HG03521 (cell line): ENCODE results near the gene TIGD6.
"Not testable (repeated sequence)": the region's sequence is repeated elsewhere in the genome, so short reads cannot be mapped to it uniquely, and the experiment has no call there.

ENCODE experiments used
- ATAC-seq: cut with Tn5 transposase; IDR thresholded peaks from one replicate; pipeline ENCODE4 v1.9.1; 2021; ENCODE audit warnings: mild to moderate bottlenecking, moderate library complexity; ENCODE audit not compliant: unreplicated experiment

The TIGD6 gene

GRCh38 chr5:150000256-150000989, at the start of gene TIGD6, which contains the start of gene HMGXB3:
Gene TIGD6 (minus strand): TSS chr5:150000654. CDS start chr5:149996348, 4,306 bp downstream.
Gene HMGXB3 (plus strand): TSS chr5:150000739. CDS start chr5:150004853, 4,114 bp downstream.
- peak; percentile 82 for ATAC-seq

GRCh38 chr5:150046031-150046430, 45.6 kb upstream of the TIGD6 start:
- ATAC-seq, result no peak

DNA sequence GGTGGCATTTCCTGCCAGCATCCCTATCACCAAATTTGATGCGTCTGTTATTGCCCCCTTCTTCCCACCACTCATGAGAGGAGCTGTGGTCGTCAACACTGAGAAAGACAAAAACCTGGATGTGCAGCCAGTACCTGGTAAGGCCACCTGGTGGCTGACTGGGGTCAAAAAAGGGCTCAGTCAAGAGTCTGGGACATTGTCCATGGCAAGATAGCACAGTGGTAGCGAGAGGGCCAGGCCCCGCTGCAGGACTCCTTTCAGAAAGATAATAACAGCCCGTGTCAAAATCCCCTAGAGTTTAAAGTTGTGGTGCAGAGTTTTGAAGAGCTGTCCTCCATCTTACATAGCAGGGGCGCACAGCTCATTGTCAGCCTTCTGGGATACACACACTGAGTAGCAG, 45.1 kb upstream of the TIGD6 start:
- no peak for ATAC-seq

GRCh38 chr5:150044712-150045111, 44.3 kb upstream of the TIGD6 start:
- no peak for ATAC-seq

DNA sequence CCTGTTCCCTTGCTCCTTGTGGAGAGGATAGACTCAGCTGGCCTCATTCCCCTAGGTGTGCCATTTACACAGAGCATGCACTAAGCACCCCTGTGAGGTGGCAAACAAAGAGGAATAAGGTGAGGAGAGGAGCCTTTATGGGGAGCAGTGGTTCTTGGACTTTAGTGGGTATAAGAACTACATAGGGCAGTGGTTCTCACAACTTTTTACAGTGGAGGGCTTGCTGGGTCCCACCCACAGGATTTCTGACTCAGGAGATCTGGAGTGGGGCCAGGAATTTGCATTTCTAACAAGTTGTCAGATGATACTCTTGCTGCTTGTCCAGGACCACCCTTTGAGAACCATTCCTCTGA, 43.9 kb upstream of the TIGD6 start:
- ATAC-seq, result no peak

- ATAC-seq, result no peak
Measured at GRCh38 chr5:150043657-150044328, 43.3 kb upstream of the TIGD6 start.

GRCh38 chr5:150042459-150042858, 42.0 kb upstream of the TIGD6 start:
- no peak for ATAC-seq

DNA sequence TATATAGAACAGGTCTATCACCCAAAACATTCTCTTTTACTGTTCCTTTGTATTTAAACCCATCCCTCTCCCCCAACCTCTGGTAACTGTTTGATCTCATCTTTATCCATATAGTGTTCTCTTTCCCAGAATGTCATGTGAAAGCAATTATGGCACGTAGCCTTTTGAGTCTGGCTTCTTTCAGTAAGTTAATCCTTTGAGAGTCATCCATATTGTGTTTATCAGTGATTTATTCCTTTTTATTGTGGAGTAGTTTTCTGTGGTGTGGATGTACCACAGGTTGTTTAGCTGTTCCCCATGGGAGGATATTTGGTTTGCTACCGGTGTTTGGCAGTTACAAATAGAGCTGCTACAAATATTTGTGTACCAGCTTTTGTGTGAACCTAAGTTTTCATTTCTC, 38.1 kb upstream of the TIGD6 start:
- no peak for ATAC-seq

GRCh38 chr5:150036513-150036912, 36.1 kb upstream of the TIGD6 start:
- no peak for ATAC-seq

- ATAC-seq, result peak; percentile 67
Measured at GRCh38 chr5:150035139-150035895, 34.9 kb upstream of the TIGD6 start.

GRCh38 chr5:150034662-150035061, 34.2 kb upstream of the TIGD6 start:
- no peak for ATAC-seq

DNA sequence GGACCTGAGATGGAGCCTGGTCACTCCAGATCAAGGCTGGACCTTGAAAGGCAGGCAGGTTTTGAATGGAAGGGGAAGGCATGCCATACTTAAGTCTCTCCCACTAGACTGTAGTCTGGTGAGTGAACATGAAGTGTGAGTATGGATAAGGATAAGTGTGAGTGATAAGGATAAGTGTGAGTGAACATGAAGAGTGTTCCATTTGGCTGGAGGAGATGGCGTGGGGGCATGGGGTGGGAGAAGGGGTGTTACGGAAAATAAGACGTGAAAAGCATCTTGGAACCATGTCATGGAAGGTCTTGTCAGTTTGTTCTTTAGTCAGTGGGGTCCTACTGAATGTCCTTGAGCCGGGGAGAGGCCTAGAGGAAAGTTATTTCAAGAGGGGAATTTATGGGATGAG, 32.9 kb upstream of the TIGD6 start:
- no peak for ATAC-seq

GRCh38 chr5:150028047-150028446, 27.6 kb upstream of the TIGD6 start:
- ATAC-seq, result not testable (repeated sequence)

GRCh38 chr5:150026682-150027172, 26.3 kb upstream of the TIGD6 start:
- ATAC-seq, result no peak

DNA sequence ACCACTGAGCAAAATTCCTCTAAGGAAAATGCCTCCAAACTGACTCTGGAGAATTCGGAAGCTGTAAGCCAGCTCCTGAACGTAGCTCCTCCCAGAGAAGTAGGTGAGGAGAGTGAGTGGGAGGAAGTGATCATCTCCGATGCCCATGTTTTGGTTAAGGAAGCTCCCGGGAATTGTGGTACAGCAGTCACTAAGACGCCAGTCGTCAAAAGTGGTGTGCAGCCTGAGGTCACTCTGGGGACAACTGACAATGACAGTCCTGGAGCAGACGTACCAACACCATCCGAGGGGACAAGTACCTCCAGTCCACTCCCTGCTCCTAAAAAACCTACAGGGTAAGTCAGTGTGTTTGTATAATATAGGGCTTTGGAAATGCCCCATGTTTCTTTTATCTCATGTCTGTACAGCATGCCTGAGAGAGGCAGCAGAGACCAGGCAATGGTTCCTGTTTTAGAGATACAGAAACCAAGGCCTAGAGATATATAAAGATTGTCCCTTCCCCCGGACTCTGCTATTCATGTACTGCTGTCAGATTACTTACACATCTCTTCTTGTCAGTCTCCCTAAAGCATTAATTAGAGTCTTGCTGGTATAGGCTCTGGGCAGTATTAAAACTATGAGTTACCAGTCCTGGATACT, 24.0 kb upstream of the TIGD6 start:
- no peak for ATAC-seq

GRCh38 chr5:150023136-150023535, 22.7 kb upstream of the TIGD6 start:
- no peak for ATAC-seq

GRCh38 chr5:150022681-150023080, 22.2 kb upstream of the TIGD6 start:
- no peak for ATAC-seq

GRCh38 chr5:150022158-150022531, 21.7 kb upstream of the TIGD6 start:
- ATAC-seq, result no peak

DNA sequence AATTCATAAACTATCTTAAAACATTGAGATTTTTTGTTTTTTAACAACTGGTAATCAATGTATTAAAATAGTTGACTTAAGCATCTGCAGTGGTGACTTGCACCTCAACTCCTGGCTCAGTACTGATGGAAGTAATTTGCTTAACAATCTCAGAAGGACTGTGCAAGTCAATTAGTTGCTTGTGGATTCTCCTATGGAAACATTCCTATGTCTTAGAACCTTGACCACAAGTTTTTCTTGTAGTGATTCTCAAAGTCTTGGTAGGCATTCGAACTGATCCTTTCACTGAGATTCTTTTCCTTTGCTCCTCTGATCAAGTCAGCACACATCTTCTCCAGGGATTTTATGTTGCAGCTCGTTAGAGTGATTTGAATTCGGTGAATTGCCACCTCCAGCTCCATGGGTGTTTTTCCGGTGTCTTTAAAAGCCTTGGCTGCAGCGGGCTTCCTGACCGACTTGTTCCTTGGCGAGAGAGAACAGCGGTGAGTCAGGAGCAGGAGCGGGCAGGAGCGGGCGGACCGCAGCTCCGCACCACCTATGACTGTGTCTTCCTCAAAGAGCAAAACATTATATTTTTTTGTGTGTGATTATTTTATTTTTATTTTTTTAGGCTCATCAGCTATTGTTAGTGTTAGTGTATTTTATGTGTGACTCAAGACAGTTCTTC, 21.2 kb upstream of the TIGD6 start:
- ATAC-seq, result no peak

DNA sequence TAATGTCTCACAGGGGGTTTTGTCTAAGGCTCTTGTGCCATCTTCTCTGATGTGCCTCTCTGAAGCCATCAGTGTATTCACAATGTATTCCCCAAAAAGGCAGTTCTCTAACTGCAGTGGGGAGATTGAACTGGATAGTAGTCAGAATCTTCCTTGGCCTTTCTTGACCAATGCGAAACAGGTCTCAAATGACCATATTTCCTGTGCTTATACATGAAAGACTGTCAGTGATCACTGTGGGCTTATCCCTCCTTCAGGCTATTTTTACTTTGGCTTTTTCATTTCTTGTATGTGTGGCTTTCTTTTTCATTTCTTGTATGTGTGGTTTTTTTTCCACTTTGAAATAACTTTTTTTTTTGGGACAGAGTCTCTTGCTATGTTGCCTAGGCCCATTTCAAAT, 19.8 kb upstream of the TIGD6 start:
- no peak for ATAC-seq
